Central memory CD8-positive, alpha-beta T cell (primary cell): ENCODE results near the gene MLANA.

ENCODE experiments used
- ATAC-seq: fragments of 150-1000 bp; cut with Tn5 transposase; replicated peaks from 2 replicates; pipeline ENCODE4 v1.10.0; 2022; ENCODE audit warnings: mild to moderate bottlenecking, moderate FRiP score, moderate number of reproducible peaks; ENCODE audit not compliant: poor library complexity, severe bottlenecking; ENCODE audit errors: extremely low read depth
- DNase-seq, 2 donors: peaks; one replicate each; pipeline ENCODE4 v3.0.0; 2021; ENCODE audit warnings: low spot score in 2 of 2
- H3K27ac Mint-ChIP-seq: one replicate; pipeline ENCODE4 v1.8.0; 2022; ENCODE audit warnings: low read depth, mild to moderate bottlenecking, moderate library complexity, mixed read lengths
- H3K27me3 Mint-ChIP-seq: one replicate; pipeline ENCODE4 v1.8.0; 2022; ENCODE audit warnings: mixed read lengths
- H3K36me3 Mint-ChIP-seq: one replicate; pipeline ENCODE4 v1.8.0; 2022; ENCODE audit warnings: mild to moderate bottlenecking, moderate library complexity, mixed read lengths; ENCODE audit not compliant: insufficient read depth
- H3K4me1 Mint-ChIP-seq: one replicate; pipeline ENCODE4 v1.8.0; 2022; ENCODE audit warnings: mixed read lengths
- H3K4me3 Mint-ChIP-seq: one replicate; pipeline ENCODE4 v1.8.0; 2022; ENCODE audit warnings: mild to moderate bottlenecking, moderate library complexity, mixed read lengths
- H3K9me3 Mint-ChIP-seq: one replicate; pipeline ENCODE4 v1.8.0; 2022; ENCODE audit warnings: mixed read lengths

MLANA gene

GRCh38 chr9:5890641-5891040, at the start of gene MLANA:
Gene MLANA, plus strand, starts transcription at chr9:5890889. Its CDS starts 1,586 bp downstream, at chr9:5892475.
- H3K9me3 Mint-ChIP-seq, result no peaks in the 10 kb centered on the region
- H3K4me1 Mint-ChIP-seq, result peaks cover 8% of the 10 kb centered on the region
- peaks cover 2% of the 10 kb centered on the region for H3K36me3 Mint-ChIP-seq
- no peak within 1 kb of the TSS for H3K27ac Mint-ChIP-seq
- ATAC-seq, result no peak
- DNase-seq, result no peak
- H3K27me3 Mint-ChIP-seq, result no peaks in the 10 kb centered on the region
- H3K4me3 Mint-ChIP-seq, result no peak within 1 kb of the TSS

GRCh38 chr9:5841771-5842573, 48.7 kb upstream of the MLANA start:
- Mint-ChIP-seq H3K36me3 (peaks cover 12% of the 10 kb centered on the region), H3K4me3 (peak overlapping the region; percentile 67), H3K27me3 (no peaks in the 10 kb centered on the region), H3K27ac (peak overlapping the region; percentile 87), H3K9me3 (no peaks in the 10 kb centered on the region), H3K4me1 (peaks cover 60% of the 10 kb centered on the region)
- DNase-seq (peak; percentile 28 to 62), ATAC-seq (peak; percentile 75)

GRCh38 chr9:5842929-5843793, 47.5 kb upstream of the MLANA start:
- Mint-ChIP-seq H3K27ac (peak overlapping the region; percentile 87), H3K9me3 (no peaks in the 10 kb centered on the region), H3K4me3 (peak overlapping the region; percentile 64), H3K27me3 (no peaks in the 10 kb centered on the region), H3K36me3 (peaks cover 13% of the 10 kb centered on the region), H3K4me1 (peaks cover 60% of the 10 kb centered on the region)
- no peak for DNase-seq
- no peak for ATAC-seq

- Mint-ChIP-seq H3K27me3 (no peaks in the 10 kb centered on the region), H3K9me3 (no peaks in the 10 kb centered on the region), H3K4me3 (peak overlapping the region; percentile 64), H3K4me1 (peaks cover 60% of the 10 kb centered on the region), H3K27ac (peak overlapping the region; percentile 3), H3K36me3 (peaks cover 13% of the 10 kb centered on the region)
- DNase-seq (no peak), ATAC-seq (no peak)
Measured at GRCh38 chr9:5843794-5844471, 46.8 kb upstream of the MLANA start.

- ATAC-seq (no peak), DNase-seq (no peak)
- Mint-ChIP-seq H3K9me3 (no peaks in the 10 kb centered on the region), H3K27ac (peak overlapping the region; percentile 3), H3K4me3 (peak overlapping the region; percentile 64), H3K27me3 (no peaks in the 10 kb centered on the region), H3K36me3 (peaks cover 13% of the 10 kb centered on the region), H3K4me1 (peaks cover 56% of the 10 kb centered on the region)
Measured at GRCh38 chr9:5845157-5845531, 45.5 kb upstream of the MLANA start.

GRCh38 chr9:5846096-5846495, 44.6 kb upstream of the MLANA start:
- H3K4me1 Mint-ChIP-seq, result peaks cover 54% of the 10 kb centered on the region
- peaks cover 13% of the 10 kb centered on the region for H3K36me3 Mint-ChIP-seq
- no peaks in the 10 kb centered on the region for H3K9me3 Mint-ChIP-seq
- no peak for DNase-seq
- no peaks in the 10 kb centered on the region for H3K27me3 Mint-ChIP-seq
- ATAC-seq, result no peak
- H3K27ac Mint-ChIP-seq, result no peak overlapping the region
- H3K4me3 Mint-ChIP-seq, result no peak overlapping the region

GRCh38 chr9:5846501-5846921, 44.2 kb upstream of the MLANA start:
- Mint-ChIP-seq H3K36me3 (peaks cover 13% of the 10 kb centered on the region), H3K4me3 (no peak overlapping the region), H3K4me1 (peaks cover 54% of the 10 kb centered on the region), H3K27ac (no peak overlapping the region), H3K27me3 (no peaks in the 10 kb centered on the region), H3K9me3 (no peaks in the 10 kb centered on the region)
- ATAC-seq (no peak), DNase-seq (no peak)

GRCh38 chr9:5848372-5848882, 42.3 kb upstream of the MLANA start:
- H3K4me3 Mint-ChIP-seq, result no peak overlapping the region
- peaks cover 8% of the 10 kb centered on the region for H3K36me3 Mint-ChIP-seq
- H3K9me3 Mint-ChIP-seq, result no peaks in the 10 kb centered on the region
- H3K4me1 Mint-ChIP-seq, result peaks cover 48% of the 10 kb centered on the region
- no peak overlapping the region for H3K27ac Mint-ChIP-seq
- no peak for ATAC-seq
- H3K27me3 Mint-ChIP-seq, result no peaks in the 10 kb centered on the region
- no peak for DNase-seq

- peaks cover 1% of the 10 kb centered on the region for H3K36me3 Mint-ChIP-seq
- H3K4me3 Mint-ChIP-seq, result no peak overlapping the region
- H3K9me3 Mint-ChIP-seq, result no peaks in the 10 kb centered on the region
- DNase-seq (no peak), ATAC-seq (no peak)
- peak overlapping the region; percentile 61 for H3K27ac Mint-ChIP-seq
- H3K4me1 Mint-ChIP-seq, result peaks cover 33% of the 10 kb centered on the region
- H3K27me3 Mint-ChIP-seq, result no peaks in the 10 kb centered on the region
Measured at GRCh38 chr9:5850724-5851122, 40.0 kb upstream of the MLANA start.

GRCh38 chr9:5851445-5851844, 39.2 kb upstream of the MLANA start:
- Mint-ChIP-seq H3K27me3 (no peaks in the 10 kb centered on the region), H3K9me3 (no peaks in the 10 kb centered on the region), H3K4me1 (peaks cover 30% of the 10 kb centered on the region), H3K27ac (peak overlapping the region; percentile 61), H3K4me3 (no peak overlapping the region), H3K36me3 (peaks cover 1% of the 10 kb centered on the region)
- DNase-seq (no peak), ATAC-seq (peak; percentile 84)

- no peaks in the 10 kb centered on the region for H3K9me3 Mint-ChIP-seq
- no peaks in the 10 kb centered on the region for H3K27me3 Mint-ChIP-seq
- no peaks in the 10 kb centered on the region for H3K36me3 Mint-ChIP-seq
- peak overlapping the region; percentile 89 for H3K27ac Mint-ChIP-seq
- H3K4me1 Mint-ChIP-seq, result peaks cover 30% of the 10 kb centered on the region
- ATAC-seq (no peak), DNase-seq (no peak)
- no peak overlapping the region for H3K4me3 Mint-ChIP-seq
Measured at GRCh38 chr9:5852987-5853386, 37.7 kb upstream of the MLANA start.

GRCh38 chr9:5853617-5854016, 37.1 kb upstream of the MLANA start:
- peak overlapping the region; percentile 89 for H3K27ac Mint-ChIP-seq
- no peaks in the 10 kb centered on the region for H3K27me3 Mint-ChIP-seq
- H3K36me3 Mint-ChIP-seq, result no peaks in the 10 kb centered on the region
- no peak overlapping the region for H3K4me3 Mint-ChIP-seq
- DNase-seq, result no peak
- no peaks in the 10 kb centered on the region for H3K9me3 Mint-ChIP-seq
- ATAC-seq, result no peak
- peaks cover 30% of the 10 kb centered on the region for H3K4me1 Mint-ChIP-seq
